HepG2 (cell line): ENCODE measurements around the gene C5orf34. TPM values are rescaled to one million over a fixed set of nuclear protein-coding genes. Genes with fewer than 3 reads are reported as not detected.

Source experiments
- BORCS8-MEF2B ChIP-seq: sonication (generic); formaldehyde crosslinking; IDR thresholded peaks from 2 replicates; pipeline ENCODE4 v1.8.0; 2022; ENCODE audit warnings: mild to moderate bottlenecking, missing genetic modification reagents
- CBX2 ChIP-seq, 2 experiments: fragments of 200-600 bp in 1 of 2; sonication (generic); formaldehyde crosslinking in 1 of 2; IDR thresholded peaks; 2 replicates each; pipeline versions ENCODE4 v1.7.0 to v1.8.1; 2018 to 2022; ENCODE audit warnings: low read depth in 2 of 2, low read length in 1 of 2, mild to moderate bottlenecking in 1 of 2, missing genetic modification reagents in 1 of 2
- CREM ChIP-seq, 2 experiments: sonication (generic) in 1 of 2; formaldehyde crosslinking in 1 of 2; IDR thresholded peaks; 2 replicates each; pipeline versions ENCODE4 v1.4.0 to v1.6.1; 2016 to 2020; ENCODE audit warnings: antibody characterized with exemption in 1 of 2, mild to moderate bottlenecking in 1 of 2, missing genetic modification reagents in 1 of 2
- EEA1 ChIP-seq: sonication (generic); formaldehyde crosslinking; IDR thresholded peaks from 2 replicates; pipeline ENCODE4 v1.5.1; 2020; ENCODE audit warnings: mild to moderate bottlenecking, missing genetic modification reagents, borderline replicate concordance
- ELF3 ChIP-seq: IDR thresholded peaks from 2 replicates; pipeline ENCODE4 v1.6.1; 2016; ENCODE audit warnings: missing genetic modification reagents, missing compliant biosample characterization
- FOXK2 ChIP-seq: fragments of 450-650 bp; IDR thresholded peaks from 2 replicates; pipeline ENCODE4 v1.6.1; 2016
- FOXO1 ChIP-seq: sonication (generic); formaldehyde crosslinking; IDR thresholded peaks from 2 replicates; pipeline ENCODE4 v1.4.0; 2020; ENCODE audit warnings: missing genetic modification reagents
- GPN1 ChIP-seq: sonication (generic); formaldehyde crosslinking; IDR thresholded peaks from 2 replicates; pipeline ENCODE4 v1.5.1; 2020; ENCODE audit warnings: missing genetic modification reagents, borderline replicate concordance
- HINFP ChIP-seq: sonication (generic); formaldehyde crosslinking; IDR thresholded peaks from 2 replicates; pipeline ENCODE4 v1.4.0; 2020; ENCODE audit warnings: low read depth, mild to moderate bottlenecking, missing genetic modification reagents
- JDP2 ChIP-seq: sonication (generic); formaldehyde crosslinking; IDR thresholded peaks from 2 replicates; pipeline ENCODE4 v1.8.1; 2022; ENCODE audit warnings: missing genetic modification reagents, borderline replicate concordance
- KDM2A ChIP-seq: sonication (generic); formaldehyde crosslinking; IDR thresholded peaks from 2 replicates; pipeline ENCODE4 v1.4.0; 2020; ENCODE audit warnings: low read depth, missing genetic modification reagents, borderline replicate concordance
- KDM6A ChIP-seq: IDR thresholded peaks from 2 replicates; pipeline ENCODE4 v1.6.1; 2016; ENCODE audit warnings: low read depth
- MYC ChIP-seq: sonication (generic); formaldehyde crosslinking; IDR thresholded peaks from 2 replicates; pipeline ENCODE4 v1.9.0; 2021; ENCODE audit warnings: missing genetic modification reagents, borderline replicate concordance
- NFRKB ChIP-seq: fragments of 450-650 bp; IDR thresholded peaks from 2 replicates; pipeline ENCODE4 v1.6.1; 2017
- POGZ ChIP-seq: sonication (generic); formaldehyde crosslinking; IDR thresholded peaks from 2 replicates; pipeline ENCODE4 v1.4.0; 2020; ENCODE audit warnings: mild to moderate bottlenecking, missing genetic modification reagents
- POLR2AphosphoS5 ChIP-seq: IDR thresholded peaks from 2 replicates; pipeline ENCODE4 v1.6.1; 2012; ENCODE audit warnings: low read depth, low read length
- ZBTB8A ChIP-seq: sonication (generic); formaldehyde crosslinking; IDR thresholded peaks from 2 replicates; pipeline ENCODE4 v1.4.0; 2020; ENCODE audit warnings: mild to moderate bottlenecking, low read depth, missing genetic modification reagents, borderline replicate concordance
- ZFP36L1 ChIP-seq: sonication (generic); formaldehyde crosslinking; IDR thresholded peaks from 2 replicates; pipeline ENCODE4 v1.8.0; 2022; ENCODE audit warnings: mild to moderate bottlenecking, missing genetic modification reagents, moderate library complexity
- ZFYVE20 ChIP-seq: sonication (generic); formaldehyde crosslinking; IDR thresholded peaks from 2 replicates; pipeline ENCODE4 v1.8.0; 2023; ENCODE audit warnings: low read depth, mild to moderate bottlenecking, moderate library complexity, missing genetic modification reagents, borderline replicate concordance
- ZGPAT ChIP-seq: IDR thresholded peaks from 2 replicates; pipeline ENCODE4 v1.6.1; 2016; ENCODE audit warnings: mild to moderate bottlenecking
- ZNF296 ChIP-seq: sonication (generic); formaldehyde crosslinking; conservative IDR thresholded peaks from 2 replicates; pipeline ENCODE4 v1.5.0; 2020; ENCODE audit warnings: mild to moderate bottlenecking, missing genetic modification reagents
- ZNF350 ChIP-seq: sonication (generic); formaldehyde crosslinking; IDR thresholded peaks from 2 replicates; pipeline ENCODE4 v1.4.0; 2020; ENCODE audit warnings: mild to moderate bottlenecking, low read depth, missing genetic modification reagents, borderline replicate concordance
- ZNF782 ChIP-seq: sonication (generic); formaldehyde crosslinking; IDR thresholded peaks from 2 replicates; pipeline ENCODE4 v1.4.0; 2020; ENCODE audit warnings: missing genetic modification reagents, mild to moderate bottlenecking, borderline replicate concordance
- ZXDC ChIP-seq: sonication (generic); formaldehyde crosslinking; IDR thresholded peaks from 2 replicates; pipeline ENCODE4 v1.5.0; 2020; ENCODE audit warnings: mild to moderate bottlenecking, missing genetic modification reagents
- polyA plus RNA-seq, 8 experiments: library from polyadenylated mRNA; depleted of rRNA in 3 of 8; stranded (reverse) in 7 of 8; unstranded in 1 of 8; fragments of >200 nt; fragmentation: Illumina TruSeq in 4 of 8; extraction: Trizol in 4 of 8; gene quantifications; 2 replicates each; pipeline versions ENCODE4 v1.2.1 to v1.2.3, GENCODE V29; 2011 to 2016; ENCODE audit warnings: low read depth in 4 of 8, missing spikeins in 1 of 8, mixed read lengths in 1 of 8; ENCODE audit not compliant: insufficient read depth in 1 of 8
- total RNA-seq, 5 experiments: library from RNA; depleted of rRNA; stranded (reverse); fragments of >200 nt; fragmentation: Illumina TruSeq; extraction: Trizol; gene quantifications; 2 replicates each; pipeline ENCODE4 v1.2.3, GENCODE V29; 2016; ENCODE audit warnings: low read depth in 1 of 5

Gene C5orf34
- total and polyA plus RNA-seq, 2 of the 13 experiments (the other 11 are each of a cell fraction or from before 2014, with no cell fraction given), result 3.2 to 6.4 TPM

DNA sequence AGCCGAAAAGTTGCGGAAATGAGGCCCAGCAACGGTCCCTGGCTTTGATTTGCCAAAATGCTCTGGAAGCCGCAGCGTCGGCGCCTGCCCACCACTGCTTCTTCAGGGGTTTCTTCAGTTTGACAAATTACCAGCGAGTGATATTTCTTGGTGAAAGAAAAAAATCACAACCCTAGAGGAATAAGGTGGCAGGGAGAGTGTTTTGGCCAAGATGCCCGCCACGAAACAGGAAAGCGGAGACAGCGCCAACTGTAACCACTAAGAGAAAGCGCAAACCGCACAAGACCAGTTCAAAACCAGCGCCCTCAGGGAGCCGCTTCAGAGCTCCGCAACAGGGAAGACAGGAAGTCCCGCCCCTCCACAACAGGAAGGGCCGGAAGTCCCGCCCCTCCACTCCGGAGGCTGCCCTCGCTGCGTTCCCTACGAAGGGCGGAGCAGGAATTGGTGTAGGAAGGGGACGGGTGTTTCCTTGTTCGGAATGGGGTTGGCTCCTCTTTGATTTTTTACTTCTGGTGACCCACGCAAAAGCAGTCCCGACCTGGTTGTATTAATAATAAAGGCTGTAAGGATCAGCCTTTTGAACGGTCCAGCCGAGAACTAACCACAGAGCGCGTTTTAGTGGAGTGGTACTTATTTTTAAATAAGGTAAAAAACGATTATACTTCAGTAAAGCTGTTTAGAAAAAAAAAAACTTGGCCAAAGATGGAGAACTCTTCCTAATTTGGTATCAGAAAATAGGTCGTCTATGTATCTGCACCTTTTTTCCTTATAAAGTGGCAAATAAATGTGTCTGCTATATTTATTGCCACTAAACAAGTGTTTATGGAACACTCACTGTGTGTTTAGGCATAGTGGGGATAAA is at the start of gene C5orf34 (continued):
- 0 out of 2 replicates have a peak, but pooled peaks have one; percentile 33 for TF ChIP-seq ZXDC
- no peak; the same call in 1 of the 2 replicates for TF ChIP-seq FOXO1 (CRISPR knock-in tag)
- no peak for TF ChIP-seq ZFYVE20 (CRISPR knock-in tag)
- TF ChIP-seq HINFP, result peak; percentile 78; the same call in 1 of the 2 replicates
- no peak for TF ChIP-seq CBX2 (IDR thresholded peaks at IDR 0.05; ENCODE audit: low read depth, low read length)
- no peak for TF ChIP-seq CBX2 (CRISPR knock-in tag; IDR thresholded peaks at IDR 0.05; ENCODE audit: low read depth)
- TF ChIP-seq MYC (CRISPR knock-in tag), result peak; percentile 64; the same call in 1 of the 2 replicates
- peak; percentile 82 for TF ChIP-seq BORCS8-MEF2B (CRISPR knock-in tag)
- TF ChIP-seq POGZ, result peak; percentile 55; the same call in 1 of the 2 replicates
- TF ChIP-seq ZBTB8A, result peak; percentile 54; the same call in 1 of the 2 replicates
- no peak for TF ChIP-seq NFRKB
- no peak for TF ChIP-seq GPN1 (CRISPR knock-in tag)
- no peak for TF ChIP-seq ZNF296 (CRISPR knock-in tag)
- peak; percentile 78 for TF ChIP-seq ZNF350 (CRISPR knock-in tag)
- TF ChIP-seq KDM2A, result peak; percentile 87
- 0 out of 2 replicates have a peak, but pooled peaks have one; percentile 52 for TF ChIP-seq FOXK2
- TF ChIP-seq CREM (IDR thresholded peaks at IDR 0.05), result peak; percentile 52
- TF ChIP-seq CREM (CRISPR knock-in tag; IDR thresholded peaks at IDR 0.05), result no peak
- no peak for TF ChIP-seq EEA1 (CRISPR knock-in tag)
- TF ChIP-seq POLR2AphosphoS5, result peak; percentile 94
- TF ChIP-seq KDM6A, result no peak
- TF ChIP-seq JDP2 (CRISPR knock-in tag), result no peak
- TF ChIP-seq ZFP36L1 (CRISPR knock-in tag), result peak; percentile 50; the same call in 1 of the 2 replicates
- TF ChIP-seq ELF3, result peak; percentile 93
- peak; percentile 61 for TF ChIP-seq ZGPAT
- TF ChIP-seq ZNF782 (CRISPR knock-in tag), result peak; percentile 15; the same call in 1 of the 2 replicates
